Activated CD4-positive, alpha-beta T cell treated with anti-CD3 and anti-CD28 coated beads, Interleukin-2, amount 50 U/mL, for 1 hour (primary cell): ENCODE measurements around the gene COL8A1.

Source experiments
- DNase-seq: peaks from one replicate; pipeline ENCODE4 v3.0.0-alpha.2; 2020

Gene COL8A1

GRCh38 chr3:99678023-99678422 lies 39.6 kb downstream of the COL8A1 start:
- DNase-seq: no peak

GRCh38 chr3:99678896-99679295 lies 40.5 kb downstream of the COL8A1 start:
- DNase-seq: no peak

GRCh38 chr3:99681512-99681911 lies 43.1 kb downstream of the COL8A1 start:
- DNase-seq: no peak

GRCh38 chr3:99681976-99682375 lies 43.6 kb downstream of the COL8A1 start:
- DNase-seq: no peak

- DNase-seq: no peak
Measured at GRCh38 chr3:99683465-99683864, 45.1 kb downstream of the COL8A1 start.

- DNase-seq: no peak
Measured at GRCh38 chr3:99683876-99684275, 45.5 kb downstream of the COL8A1 start.

GRCh38 chr3:99684644-99685043 lies 46.2 kb downstream of the COL8A1 start:
- no peak for DNase-seq

- no peak for DNase-seq
Measured at GRCh38 chr3:99686469-99686868, 48.1 kb downstream of the COL8A1 start.

- peak; percentile 7 for DNase-seq
Measured at GRCh38 chr3:99686955-99687612, 48.7 kb downstream of the COL8A1 start.

GRCh38 chr3:99690761-99691369 lies 52.5 kb downstream of the COL8A1 start:
- DNase-seq: no peak

- DNase-seq: no peak
Measured at GRCh38 chr3:99693636-99694035, 55.2 kb downstream of the COL8A1 start.

GRCh38 chr3:99696497-99696896 lies 58.1 kb downstream of the COL8A1 start:
- DNase-seq: no peak

- DNase-seq: no peak
Measured at GRCh38 chr3:99697250-99697649, 58.9 kb downstream of the COL8A1 start.

- DNase-seq: no peak
Measured at GRCh38 chr3:99698932-99699331, 60.5 kb downstream of the COL8A1 start.

GRCh38 chr3:99699841-99700240 lies 61.4 kb downstream of the COL8A1 start:
- no peak for DNase-seq

GRCh38 chr3:99700631-99701268 lies 62.4 kb downstream of the COL8A1 start:
- DNase-seq: no peak

- no peak for DNase-seq
Measured at GRCh38 chr3:99702953-99703943, 64.9 kb downstream of the COL8A1 start.

- no peak for DNase-seq
Measured at GRCh38 chr3:99704417-99704816, 66.0 kb downstream of the COL8A1 start.

- no peak for DNase-seq
Measured at GRCh38 chr3:99706410-99706809, 68.0 kb downstream of the COL8A1 start.

- DNase-seq: no peak
Measured at GRCh38 chr3:99708207-99708745, 69.9 kb downstream of the COL8A1 start.

GRCh38 chr3:99709686-99710085 lies 71.3 kb downstream of the COL8A1 start:
- DNase-seq: no peak

- no peak for DNase-seq
Measured at GRCh38 chr3:99710094-99710493, 71.7 kb downstream of the COL8A1 start.

GRCh38 chr3:99711351-99711750 lies 73.0 kb downstream of the COL8A1 start:
- DNase-seq: no peak
